Islet precursor cell (in vitro differentiated cells): ENCODE data around the gene UBR3.
A peak's percentile ranks its signal among the peaks of the same experiment; 100 is the strongest.
"Not testable (repeated sequence)": the region's sequence is repeated elsewhere in the genome, so short reads cannot be mapped to it uniquely, and the experiment has no call there.

ENCODE experiments used
- DNase-seq: peaks from one replicate; pipeline ENCODE4 v3.0.0-alpha.2; 2018

The UBR3 gene

DNA sequence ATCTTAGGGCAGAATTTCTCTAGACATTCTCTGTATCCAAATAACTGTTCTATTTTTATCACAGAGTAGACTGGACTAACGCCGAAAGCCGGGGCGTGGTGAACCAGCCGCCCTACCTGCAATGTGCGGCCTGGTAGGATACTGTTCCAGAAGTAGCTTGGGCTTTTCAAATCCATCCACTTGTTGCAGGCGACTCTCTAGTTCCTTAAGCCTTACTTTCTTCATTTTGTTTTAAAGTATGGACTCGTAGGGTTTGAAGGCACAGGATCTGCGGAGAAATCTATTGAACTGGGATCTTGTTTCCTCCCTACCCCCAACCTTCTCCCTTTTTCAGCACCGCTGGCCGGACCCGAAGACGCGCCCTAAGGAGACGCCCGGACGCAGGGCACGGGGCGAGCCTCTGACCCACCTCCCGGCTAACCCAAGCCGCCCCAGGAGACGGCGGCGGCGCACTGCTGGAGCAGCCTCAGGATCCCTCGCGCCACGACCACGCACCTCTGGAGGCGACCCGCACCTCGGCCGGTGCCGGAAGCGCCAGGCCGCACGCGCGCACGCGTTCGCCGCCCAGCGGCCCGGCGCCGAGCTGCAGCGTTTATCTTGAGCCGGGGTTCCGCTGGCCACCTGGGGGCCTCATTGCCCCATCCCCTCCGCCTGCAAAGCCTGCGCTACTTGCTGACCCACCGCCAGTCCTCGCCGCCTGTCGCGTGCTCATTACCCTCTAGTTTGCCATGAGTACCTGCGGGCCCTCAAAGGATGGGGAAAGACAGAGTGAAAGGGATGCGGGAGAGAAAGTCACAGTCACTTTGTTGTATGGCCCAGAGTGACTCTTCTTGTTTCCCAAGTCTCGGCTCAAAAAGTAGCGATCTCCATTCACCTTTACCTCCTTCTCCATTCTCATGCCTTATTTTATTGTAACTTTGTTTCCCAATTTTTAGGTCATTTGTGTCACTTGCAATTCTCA is 2.6 kb upstream of the UBR3 start, which contains the start of gene METTL5:
Gene METTL5, minus strand, starts transcription at position 533 of the 961 bp plus-strand sequence. Its CDS starts 308 bp downstream, at position 225.
- DNase-seq, result peak; percentile 93

DNA sequence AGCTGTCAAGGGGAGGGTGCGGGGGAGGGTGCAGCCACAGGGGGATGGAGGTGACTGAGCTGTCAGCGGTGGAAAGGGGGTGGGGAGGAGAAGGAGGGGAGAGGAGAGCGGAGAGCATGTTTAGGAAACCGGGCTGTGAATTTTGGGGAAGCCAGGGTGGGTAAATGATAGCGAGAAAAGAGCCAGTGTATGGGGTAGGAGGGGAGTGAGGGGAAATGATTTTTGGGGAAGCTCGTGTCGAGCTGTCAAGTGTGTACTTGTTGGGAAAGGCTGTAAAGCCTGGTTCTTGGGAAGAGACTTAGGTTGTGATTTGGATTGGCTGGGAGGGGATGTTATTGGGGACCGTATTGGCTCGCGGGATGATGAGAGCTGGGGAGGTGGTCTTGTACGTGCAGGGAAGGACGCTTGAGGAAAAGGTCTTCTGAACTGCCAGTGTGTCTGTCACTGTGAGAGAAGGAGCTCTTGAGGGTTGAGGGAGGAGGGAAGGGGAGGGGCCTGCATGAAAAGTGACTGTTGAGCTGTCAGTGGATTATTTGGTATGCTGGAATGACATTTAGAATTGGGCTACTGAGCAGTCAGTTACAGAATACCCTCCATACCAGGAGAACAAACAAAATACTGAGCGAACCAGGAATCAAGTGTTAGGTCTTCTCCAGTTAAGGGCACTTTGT is 1.0 kb downstream of the UBR3 start:
- DNase-seq, result peak; percentile 83

GRCh38 chr2:169834401-169834800 is 7.1 kb downstream of the UBR3 start:
- DNase-seq, result no peak

GRCh38 chr2:169838743-169839489 is 11.7 kb downstream of the UBR3 start:
- no peak for DNase-seq

- DNase-seq, result peak; percentile 67
Observed at GRCh38 chr2:169839954-169840746, 12.9 kb downstream of the UBR3 start.

GRCh38 chr2:169840747-169841142 is 13.5 kb downstream of the UBR3 start:
- DNase-seq, result no peak

GRCh38 chr2:169841625-169842024 is 14.4 kb downstream of the UBR3 start:
- DNase-seq, result not testable (repeated sequence)

DNA sequence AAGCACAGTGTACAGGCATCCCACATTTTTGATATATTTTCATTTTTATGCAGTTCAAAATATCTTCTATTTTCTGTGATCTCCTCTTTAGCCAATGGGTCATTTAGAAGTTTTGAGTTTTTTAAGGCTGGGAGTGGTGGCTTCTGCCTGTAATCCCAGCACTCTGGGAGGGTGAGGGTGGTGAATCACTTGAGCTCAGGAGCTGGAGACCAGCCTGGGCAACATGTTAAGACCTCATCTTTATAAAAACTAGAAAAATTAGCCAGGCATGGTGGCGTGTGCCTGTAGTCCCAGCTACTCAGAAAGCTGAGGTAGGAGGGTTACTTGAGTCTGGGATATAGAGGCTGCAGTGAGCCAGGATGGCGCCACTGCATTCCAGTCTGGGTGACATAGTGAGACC is 17.8 kb downstream of the UBR3 start:
- no peak for DNase-seq

GRCh38 chr2:169848959-169849693 is 21.9 kb downstream of the UBR3 start:
- DNase-seq, result not testable (repeated sequence)

DNA sequence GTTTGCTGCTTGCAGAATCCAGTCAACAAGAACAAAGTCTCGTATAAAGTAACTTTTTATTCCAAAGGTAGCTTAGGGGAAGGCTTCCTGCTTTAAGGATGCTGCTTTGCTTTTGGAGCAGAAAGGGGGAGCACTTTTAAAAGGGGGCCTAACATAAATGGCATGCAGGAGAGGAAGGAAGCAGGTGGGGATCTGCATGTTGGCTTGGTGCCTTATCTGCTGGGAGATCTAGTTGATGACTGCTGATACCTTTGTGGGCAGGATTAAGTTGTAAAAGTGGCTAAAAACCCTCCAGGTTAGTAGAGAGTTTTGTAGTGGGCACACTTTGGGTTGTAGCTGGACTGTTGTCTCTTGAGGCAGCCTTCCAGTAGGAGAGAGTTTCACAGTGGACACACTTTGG is 22.5 kb downstream of the UBR3 start:
- no peak for DNase-seq

DNA sequence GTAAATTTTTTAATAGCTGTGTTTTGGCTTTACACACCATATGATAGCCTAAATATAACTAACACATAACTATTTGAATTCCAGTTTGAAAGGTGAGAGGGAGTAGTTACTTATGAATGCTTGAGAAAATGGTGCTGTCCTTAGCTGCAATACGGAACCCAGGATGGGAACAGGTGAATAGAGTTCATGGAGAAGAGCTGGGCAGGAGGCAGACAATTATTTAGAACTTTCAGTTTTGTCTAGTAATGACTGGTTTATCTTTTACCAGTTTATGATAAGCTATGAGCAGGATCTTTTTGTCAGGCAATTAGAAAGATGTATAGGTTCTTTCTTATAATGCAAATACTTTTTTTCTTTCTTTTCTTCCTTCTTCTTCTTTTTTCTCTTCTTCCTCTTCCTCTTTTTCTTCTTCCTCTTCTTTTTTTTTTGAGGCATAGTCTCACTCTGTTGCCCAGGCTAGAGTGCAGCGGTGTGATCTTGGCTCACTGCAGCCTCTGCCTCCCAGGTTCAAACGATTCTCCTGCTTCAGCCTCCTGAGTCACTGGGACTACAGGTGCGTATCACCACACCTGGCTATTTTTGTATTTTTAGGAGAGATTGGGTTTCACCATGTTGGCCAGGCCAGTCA is 25.9 kb downstream of the UBR3 start:
- no peak for DNase-seq

- not testable (repeated sequence) for DNase-seq
Observed at GRCh38 chr2:169855281-169856258, 28.3 kb downstream of the UBR3 start.

GRCh38 chr2:169859423-169859822 is 32.2 kb downstream of the UBR3 start:
- DNase-seq, result no peak

DNA sequence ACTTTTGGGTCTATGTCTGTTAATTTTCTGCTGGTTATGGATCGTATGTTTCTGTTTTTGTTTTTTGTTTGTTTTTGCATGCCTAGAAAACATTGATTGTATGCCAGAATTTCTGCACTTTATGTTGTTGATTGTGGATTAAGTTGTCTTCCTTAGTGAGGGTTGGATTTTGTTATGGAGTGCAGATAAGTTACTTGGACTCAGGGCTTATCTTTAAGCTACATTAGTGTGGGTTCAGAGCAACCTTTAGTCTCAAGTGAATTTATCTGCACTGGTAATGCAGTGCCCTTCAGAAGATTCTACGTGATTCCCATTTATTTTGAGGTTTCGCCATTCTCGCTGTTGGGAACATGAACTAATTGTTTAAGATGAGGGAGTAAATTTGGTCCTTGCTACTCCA is 32.9 kb downstream of the UBR3 start:
- DNase-seq, result no peak

- DNase-seq, result no peak
Observed at GRCh38 chr2:169862816-169863215, 35.6 kb downstream of the UBR3 start.

DNA sequence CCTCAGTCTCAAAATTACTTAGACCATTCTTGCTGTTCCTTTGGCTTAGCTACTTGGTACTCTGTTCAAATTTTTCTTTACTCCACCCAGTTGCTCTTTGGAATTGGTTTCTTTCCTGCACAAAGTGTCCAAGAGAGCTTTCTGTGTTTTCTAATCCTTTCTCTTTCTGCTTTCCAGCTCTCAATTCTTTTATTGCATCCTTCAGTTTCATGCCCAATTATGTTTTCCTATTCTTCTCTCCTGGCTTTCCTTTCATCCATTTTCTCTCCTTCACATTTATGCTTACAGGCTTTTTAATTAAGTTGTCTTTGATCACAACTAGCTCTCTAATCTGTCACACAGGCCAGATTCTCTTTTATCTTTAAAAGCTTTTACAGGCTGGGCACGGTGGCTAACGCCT is 38.2 kb downstream of the UBR3 start:
- DNase-seq, result no peak

- not testable (repeated sequence) for DNase-seq
Observed at GRCh38 chr2:169866230-169866629, 39.0 kb downstream of the UBR3 start.

DNA sequence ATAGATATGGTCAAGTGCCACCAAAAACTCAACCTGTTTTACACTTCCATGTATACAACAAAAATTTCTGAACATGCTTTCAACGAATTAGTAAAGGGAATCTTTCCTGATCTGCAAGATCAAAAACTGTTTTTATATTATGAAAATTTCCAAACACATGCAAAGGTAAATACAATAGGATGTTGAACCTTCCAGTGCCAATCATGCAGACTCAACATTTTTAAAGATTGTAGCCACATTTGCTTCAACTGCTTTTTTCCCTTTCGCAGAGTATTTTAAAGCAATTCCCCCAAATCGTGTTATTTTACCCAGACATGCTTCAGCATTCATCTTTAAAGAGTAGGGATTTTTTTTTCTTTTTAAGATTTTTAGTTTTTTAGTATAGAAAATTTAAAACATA is 40.3 kb downstream of the UBR3 start:
- DNase-seq, result no peak

DNA sequence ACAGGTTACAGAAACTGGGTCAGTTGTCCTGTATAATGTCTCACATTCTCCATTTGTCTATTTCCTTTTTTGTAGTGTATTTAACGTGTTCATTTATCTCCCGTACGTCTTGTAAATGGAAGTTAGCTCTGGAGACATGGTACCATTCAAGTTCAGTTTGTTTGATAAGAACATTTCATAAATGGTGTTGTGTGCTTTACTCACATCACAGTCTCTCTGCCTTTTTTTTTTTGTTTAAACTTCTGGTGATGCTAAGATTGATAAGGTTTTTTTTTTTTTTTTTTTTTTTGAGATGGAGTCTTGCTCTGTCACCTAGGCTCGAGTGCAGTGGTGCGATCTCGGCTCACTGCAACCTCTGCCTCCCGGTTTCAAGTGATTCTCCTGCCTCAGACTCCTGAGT is 41.7 kb downstream of the UBR3 start:
- no peak for DNase-seq

GRCh38 chr2:169871369-169871768 is 44.1 kb downstream of the UBR3 start:
- not testable (repeated sequence) for DNase-seq
